Endothelial cell of umbilical vein (primary cell): Measurements from ENCODE around the gene CHST15. TPM values are rescaled to one million over a fixed set of nuclear protein-coding genes. Genes with fewer than 3 reads are reported as not detected.

ENCODE experiments used
- BruUV-seq: library from RNA; stranded (reverse); fragments of 400-500 nt; replicated peaks from 2 replicates; lab custom pipeline; 2021; lab: Mats Ljungman, UMichigan
- CTCF ChIA-PET: fragments of 300-600, 350-600 bp; sonication (Branson Sonifier 250); formaldehyde crosslinking; loops from one replicate; lab custom pipeline; 2021; ENCODE audit warnings: antibody characterized with exemption, inconsistent platforms; lab: Charles Lee
- POLR2A ChIA-PET: fragments of 300-600, 350-600 bp; sonication (Branson Sonifier 250); formaldehyde crosslinking; loops from one replicate; lab custom pipeline; 2021; ENCODE audit warnings: antibody characterized with exemption, inconsistent platforms; lab: Charles Lee
- DNase-seq: peaks from one replicate; pipeline ENCODE4 v3.0.0-alpha.2; 2011; ENCODE audit warnings: low read depth, low spot score
- FAIRE-seq: peaks from 2 replicates; lab custom pipeline; 2011; peaks lifted over from hg19 to GRCh38; lab: Jason Lieb, UNC
- H2AFZ ChIP-seq: 2 replicates; pipeline ENCODE4 v1.6.0; 2012; ENCODE audit warnings: low read depth, low read length, control low read depth, inconsistent platforms
- H3K27ac ChIP-seq: 2 replicates; pipeline ENCODE4 v1.5.1; 2011; ENCODE audit warnings: low read depth, mild to moderate bottlenecking, control low read depth, low read length, moderate library complexity; ENCODE audit not compliant: insufficient read depth
- H3K27me3 ChIP-seq, 2 experiments: 2 replicates each; pipeline versions ENCODE4 v1.6.0 to v1.6.1; 2011; ENCODE audit warnings: low read length in 2 of 2, mixed read lengths in 1 of 2; ENCODE audit not compliant: control insufficient read depth in 2 of 2, insufficient read depth in 2 of 2
- H3K36me3 ChIP-seq, 2 experiments: 2 replicates in 1 of 2; 3 replicates in 1 of 2; pipeline ENCODE4 v1.5.1; 2011; ENCODE audit warnings: low read length in 2 of 2, mild to moderate bottlenecking in 1 of 2, moderate library complexity in 1 of 2; ENCODE audit not compliant: control insufficient read depth in 2 of 2, insufficient read depth in 2 of 2; ENCODE audit errors: extremely low read depth in 1 of 2
- H3K4me1 ChIP-seq: 3 replicates; pipeline ENCODE4 v1.5.1; 2011; ENCODE audit warnings: mild to moderate bottlenecking, low read length; ENCODE audit not compliant: control insufficient read depth, insufficient read depth; ENCODE audit errors: extremely low read depth
- H3K4me2 ChIP-seq: 2 replicates; pipeline ENCODE4 v1.6.1; 2011; ENCODE audit warnings: low read length, control low read depth, mixed read lengths; ENCODE audit not compliant: insufficient read depth
- H3K4me3 ChIP-seq, 3 experiments: fragments of 200-600 bp in 1 of 3; sonication (generic), shearing (Covaris generic) in 1 of 3; replicated peaks in 1 of 3; 2 replicates each; pipeline ENCODE4 v1.5.1; 2011 to 2016; ENCODE audit warnings: control low read depth in 3 of 3, low read length in 3 of 3, mild to moderate bottlenecking in 2 of 3, inconsistent platforms in 1 of 3, low read depth in 1 of 3, moderate library complexity in 1 of 3; ENCODE audit not compliant: insufficient read depth in 1 of 3
- H3K79me2 ChIP-seq: 2 replicates; pipeline ENCODE4 v1.6.0; 2012; ENCODE audit warnings: low read length, inconsistent platforms; ENCODE audit not compliant: control insufficient read depth, insufficient read depth
- H3K9ac ChIP-seq: replicated peaks from 2 replicates; pipeline ENCODE3; 2011; ENCODE audit warnings: low read length, control low read depth; ENCODE audit not compliant: insufficient read depth; ENCODE audit errors: extremely low read depth
- H3K9me1 ChIP-seq: replicated peaks from 3 replicates; pipeline ENCODE4 v1.6.0; 2011; ENCODE audit warnings: mild to moderate bottlenecking, low read length; ENCODE audit not compliant: control insufficient read depth, insufficient read depth; ENCODE audit errors: extremely low read depth
- H3K9me3 ChIP-seq: replicated peaks from 2 replicates; pipeline ENCODE4 v1.5.1; 2012; ENCODE audit warnings: low read length, inconsistent platforms; ENCODE audit not compliant: control insufficient read depth, insufficient read depth
- H4K20me1 ChIP-seq: replicated peaks from 2 replicates; pipeline ENCODE3; 2011; ENCODE audit warnings: mild to moderate bottlenecking, low read length; ENCODE audit not compliant: control insufficient read depth, insufficient read depth; ENCODE audit errors: extremely low read depth
- CTCF ChIP-seq, 2 donors: IDR thresholded peaks; 1 replicate in 1 of 2; 2 replicates in 1 of 2; pipeline ENCODE4 v1.5.1; 2011; ENCODE audit warnings: low read length in 2 of 2, mild to moderate bottlenecking in 2 of 2, moderate library complexity in 2 of 2, control low read depth in 1 of 2, inconsistent platforms in 1 of 2, low read depth in 1 of 2; ENCODE audit not compliant: insufficient read depth in 1 of 2; ENCODE audit errors: extremely low read depth in 1 of 2
- EZH2 ChIP-seq: IDR thresholded peaks from 2 replicates; pipeline ENCODE4 v1.6.1; 2012; ENCODE audit warnings: borderline replicate concordance, low read depth, mild to moderate bottlenecking, moderate library complexity, low read length, inconsistent platforms; ENCODE audit not compliant: severe bottlenecking
- FOS ChIP-seq: IDR thresholded peaks from 2 replicates; pipeline ENCODE4 v1.6.1; 2011; ENCODE audit warnings: mild to moderate bottlenecking, low read length, moderate library complexity, borderline replicate concordance; ENCODE audit not compliant: insufficient read depth
- GATA2 ChIP-seq: IDR thresholded peaks from 2 replicates; pipeline ENCODE4 v1.7.0; 2011; ENCODE audit warnings: low read depth, mild to moderate bottlenecking, moderate library complexity, mixed read lengths, low read length; ENCODE audit not compliant: insufficient read length, insufficient read depth
- JUN ChIP-seq: IDR thresholded peaks from 2 replicates; pipeline ENCODE4 v1.6.1; 2011; ENCODE audit warnings: borderline replicate concordance, low read depth; ENCODE audit not compliant: insufficient read length, insufficient read depth
- MYC ChIP-seq: IDR thresholded peaks from one replicate; pipeline ENCODE4 v1.6.1; 2011; ENCODE audit warnings: mild to moderate bottlenecking, low read depth, low read length
- POLR2A ChIP-seq: IDR thresholded peaks from 2 replicates; pipeline ENCODE4 v1.6.1; 2012; ENCODE audit warnings: low read depth, mild to moderate bottlenecking, control low read depth, low read length
- POLR2AphosphoS5 ChIP-seq: IDR thresholded peaks from 2 replicates; pipeline ENCODE4 v1.6.1; 2012; ENCODE audit warnings: low read depth, mild to moderate bottlenecking, control low read depth, low read length, moderate library complexity; ENCODE audit not compliant: insufficient read depth
- dilution Hi-C: fragments of 300-500 bp; cut with MboI; formaldehyde crosslinking; loops from one replicate; pipeline ENCODE4 v1.15.0; 2019; ENCODE audit warnings: low sequenced_read_pairs; ENCODE audit not compliant: extremely low pct_ligation_motif_present
- intact Hi-C: fragments of 100-400 bp; cut with micrococcal nuclease; formaldehyde crosslinking; loops from one replicate; pipeline ENCODE4 v1.10.0; 2022
- polyA plus RNA-seq, 4 experiments: library from polyadenylated mRNA; depleted of rRNA in 3 of 4; stranded (reverse) in 3 of 4; unstranded in 1 of 4; fragments of >200 nt; gene quantifications; 2 replicates each; pipeline versions ENCODE4 v1.2.1 to v1.2.3, GENCODE V29; 2011 to 2012; ENCODE audit warnings: missing spikeins in 1 of 4
- total RNA-seq: library from RNA; stranded (reverse); gene quantifications from 2 replicates; pipeline ENCODE4 v1.2.3, GENCODE V29; 2021
- TF ChIP-seq, protein P1 (sequence below): IDR thresholded peaks from 2 replicates; pipeline ENCODE4 v1.6.1; 2011; ENCODE audit not compliant: insufficient read depth, insufficient read length

CHST15 gene
- total and polyA plus RNA-seq, 2 donors (not counting 3 experiments of a cell fraction or from before 2014, with no cell fraction given), result 23.1 to 29.2 TPM

GRCh38 chr10:124132306-124132705 is 38.9 kb upstream of the CHST15 start:
- H3K9ac ChIP-seq, result no peak overlapping the region
- DNase-seq (no peak), FAIRE-seq (no peak)
- H3K27ac ChIP-seq, result no peak overlapping the region
- no peaks in the 10 kb centered on the region for H3K36me3 ChIP-seq
- no peaks in the 10 kb centered on the region for H4K20me1 ChIP-seq
- ChIA-PET POLR2A (no interaction called here), CTCF (interaction anchor here (1.9 kb wide), 1 partner anchor 10 kb away, joined by 4 read pairs; no protein-coding TSS in a partner anchor)
- dilution Hi-C loops, result no loop called here
- no TSS peak for BruUV-seq
- no peaks in the 10 kb centered on the region for H3K9me1 ChIP-seq
- H3K4me2 ChIP-seq, result no peak overlapping the region
- no peak overlapping the region for H3K4me3 ChIP-seq
- no peak for TF ChIP-seq CTCF (IDR thresholded peaks at IDR 0.05; ENCODE audit: extremely low read depth in 1 of 2, insufficient read depth in 1 of 2, low read depth in 1 of 2, low read length in 2 of 2)
- no peak for TF ChIP-seq GATA2
- TF ChIP-seq FOS, result no peak
- no peak for TF ChIP-seq POLR2A
- TF ChIP-seq JUN, result no peak
- TF ChIP-seq POLR2AphosphoS5, result no peak
- H3K27me3 ChIP-seq, result peaks cover 0 to 2% of the 10 kb centered on the region in 2 experiments
- no peaks in the 10 kb centered on the region for H3K79me2 ChIP-seq
- H3K9me3 ChIP-seq, result no peaks in the 10 kb centered on the region
- H2AFZ ChIP-seq, result no peak overlapping the region
- intact Hi-C loops, result no loop called here
- H3K4me1 ChIP-seq, result no peaks in the 10 kb centered on the region

DNA sequence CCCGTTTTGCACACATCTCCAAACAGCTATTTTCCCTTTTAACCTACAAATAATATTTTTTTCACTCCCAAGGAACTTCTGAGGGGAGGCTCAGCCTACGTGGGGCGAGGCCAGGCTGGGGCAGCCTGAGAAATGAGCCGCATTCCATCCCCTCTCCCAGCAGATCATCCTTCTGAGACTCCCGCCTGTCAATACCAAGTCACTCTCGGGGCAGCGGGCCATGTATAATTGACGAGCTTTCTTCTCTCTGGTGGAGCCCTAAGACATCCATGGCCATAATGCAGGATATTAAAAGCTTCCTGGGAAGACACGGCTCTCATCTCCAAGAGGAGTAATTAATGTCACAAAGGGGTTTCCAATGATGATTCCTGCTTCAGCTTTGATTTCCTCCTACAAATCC is 37.8 kb upstream of the CHST15 start:
- H3K9ac ChIP-seq, result no peak overlapping the region
- no peaks in the 10 kb centered on the region for H3K36me3 ChIP-seq
- no TSS peak for BruUV-seq
- no peaks in the 10 kb centered on the region for H3K79me2 ChIP-seq
- ChIA-PET POLR2A (no interaction called here), CTCF (interaction anchor here (1.3 to 1.5 kb wide), 2 partner anchors 15 to 258 kb away, joined by 3 to 4 read pairs; no protein-coding TSS in a partner anchor)
- no peak for FAIRE-seq
- intact Hi-C loops, result no loop called here
- no peaks in the 10 kb centered on the region for H4K20me1 ChIP-seq
- no peak overlapping the region for H3K4me2 ChIP-seq
- H3K27ac ChIP-seq, result no peak overlapping the region
- DNase-seq, result no peak
- no peaks in the 10 kb centered on the region for H3K9me1 ChIP-seq
- H3K9me3 ChIP-seq, result no peaks in the 10 kb centered on the region
- peaks cover 0 to 2% of the 10 kb centered on the region in 2 experiments for H3K27me3 ChIP-seq
- no peak overlapping the region for H2AFZ ChIP-seq
- dilution Hi-C loops, result no loop called here
- H3K4me3 ChIP-seq, result no peak overlapping the region
- TF ChIP-seq POLR2A, result no peak
- TF ChIP-seq GATA2, result no peak
- TF ChIP-seq MYC, result no peak
- TF ChIP-seq JUN, result no peak
- no peak for TF ChIP-seq FOS
- no peak for TF ChIP-seq CTCF (IDR thresholded peaks at IDR 0.05; ENCODE audit: extremely low read depth in 1 of 2, insufficient read depth in 1 of 2, low read depth in 1 of 2, low read length in 2 of 2)
- TF ChIP-seq, protein P1, sequence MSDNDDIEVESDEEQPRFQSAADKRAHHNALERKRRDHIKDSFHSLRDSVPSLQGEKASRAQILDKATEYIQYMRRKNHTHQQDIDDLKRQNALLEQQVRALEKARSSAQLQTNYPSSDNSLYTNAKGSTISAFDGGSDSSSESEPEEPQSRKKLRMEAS, result no peak
- no peak for TF ChIP-seq EZH2
- no peak for TF ChIP-seq POLR2AphosphoS5
- H3K4me1 ChIP-seq, result no peaks in the 10 kb centered on the region
